NCI-H2227 (cell line): Measurements from ENCODE around the gene SLC38A3.
"Not testable (repeated sequence)": the region's sequence is repeated elsewhere in the genome, so short reads cannot be mapped to it uniquely, and the experiment has no call there.

ENCODE experiments used
- DNase-seq: peaks from one replicate; lab custom pipeline; 2025; ENCODE audit not compliant: unreplicated experiment; lab: John Stamatoyannopoulos, UW

The SLC38A3 gene

DNA sequence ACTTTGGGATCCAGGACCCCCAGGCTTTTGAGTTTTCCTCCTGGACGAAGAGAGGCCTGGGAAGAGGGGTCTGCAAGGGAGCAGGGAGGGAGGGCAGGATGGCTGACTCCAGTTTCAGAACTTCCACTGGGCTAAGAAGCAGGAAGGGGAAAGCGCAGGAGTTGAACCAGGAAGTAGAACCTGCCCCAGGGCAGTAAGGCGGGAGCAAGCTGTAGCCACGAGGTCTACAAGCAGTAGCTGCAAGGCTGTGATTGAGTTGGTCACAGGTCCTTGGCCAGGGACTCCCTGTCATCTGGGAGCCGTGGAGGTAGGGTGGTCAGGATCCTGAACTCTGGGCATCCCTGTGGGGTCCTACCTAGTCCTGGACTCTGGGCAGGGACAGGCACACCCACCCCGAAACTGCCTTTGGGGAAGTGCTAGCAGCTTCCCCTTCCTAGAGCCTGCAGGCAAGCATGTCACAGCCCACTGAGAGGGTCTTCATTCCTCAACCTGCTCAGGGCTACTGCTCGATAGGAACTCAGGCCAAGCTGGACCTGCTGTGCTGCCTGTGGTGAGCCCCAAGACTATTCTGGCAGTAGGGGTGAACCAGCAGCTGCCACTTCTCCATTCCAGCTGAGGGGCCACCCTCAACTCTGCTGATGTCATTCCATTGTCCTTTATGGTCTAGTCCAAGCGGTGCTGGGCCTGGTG lies 25.2 kb downstream of the SLC38A3 start:
- DNase-seq: no peak

DNA sequence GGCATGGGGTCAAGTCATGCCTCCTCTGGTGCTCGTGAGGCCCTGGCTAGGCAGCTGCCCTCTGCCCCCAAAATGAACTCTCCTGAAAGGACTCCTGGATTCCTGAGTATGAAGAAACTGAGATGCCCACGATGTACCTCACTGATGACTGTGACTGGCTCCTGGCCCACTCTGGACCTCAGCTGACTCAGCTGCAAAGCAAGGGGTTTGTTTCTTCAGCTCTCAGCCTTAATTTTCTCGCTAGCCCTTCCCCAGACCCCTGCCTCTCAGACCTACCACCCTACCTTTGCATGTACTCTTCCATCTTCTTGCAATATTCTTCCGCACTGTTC lies 25.7 kb downstream of the SLC38A3 start:
- DNase-seq: no peak

DNA sequence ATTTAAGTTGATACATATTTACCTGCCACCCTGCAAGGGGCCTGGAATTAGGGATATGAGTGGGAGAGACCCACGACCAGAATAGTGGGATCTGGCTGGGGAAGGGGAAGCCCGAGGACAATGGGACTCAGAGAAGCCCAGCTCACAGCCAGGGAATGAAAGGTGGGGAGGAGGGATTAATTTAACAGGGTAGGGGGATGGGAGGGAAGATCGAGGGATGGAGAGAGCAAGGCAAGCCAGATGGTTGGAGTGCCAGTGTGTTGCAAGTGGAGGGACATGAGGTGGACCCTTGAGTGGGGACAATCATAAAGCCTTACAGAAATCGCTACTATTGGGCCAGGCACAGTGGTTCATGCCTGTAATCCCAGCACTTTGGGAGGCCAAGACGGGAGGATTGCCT lies 26.5 kb downstream of the SLC38A3 start:
- no peak for DNase-seq

DNA sequence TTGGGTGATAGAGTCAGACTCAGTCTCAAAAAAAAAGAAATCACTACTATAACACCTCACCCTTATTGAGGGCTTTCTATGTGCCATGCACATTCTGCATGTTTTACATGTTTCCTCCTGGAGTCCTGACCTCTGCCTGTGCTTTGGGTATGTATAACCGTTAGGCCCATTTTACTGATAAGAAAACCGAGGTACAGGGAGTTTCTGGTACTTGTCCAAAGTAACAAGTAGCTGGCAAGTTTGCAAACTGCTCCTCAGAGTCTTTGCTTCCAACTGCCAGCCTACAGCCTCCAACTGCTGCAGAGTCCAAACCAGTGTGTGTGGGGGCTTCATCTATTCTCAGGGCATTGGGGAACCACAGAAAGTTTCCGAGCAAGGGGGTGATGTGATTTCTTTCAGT lies 27.2 kb downstream of the SLC38A3 start:
- no peak for DNase-seq

DNA sequence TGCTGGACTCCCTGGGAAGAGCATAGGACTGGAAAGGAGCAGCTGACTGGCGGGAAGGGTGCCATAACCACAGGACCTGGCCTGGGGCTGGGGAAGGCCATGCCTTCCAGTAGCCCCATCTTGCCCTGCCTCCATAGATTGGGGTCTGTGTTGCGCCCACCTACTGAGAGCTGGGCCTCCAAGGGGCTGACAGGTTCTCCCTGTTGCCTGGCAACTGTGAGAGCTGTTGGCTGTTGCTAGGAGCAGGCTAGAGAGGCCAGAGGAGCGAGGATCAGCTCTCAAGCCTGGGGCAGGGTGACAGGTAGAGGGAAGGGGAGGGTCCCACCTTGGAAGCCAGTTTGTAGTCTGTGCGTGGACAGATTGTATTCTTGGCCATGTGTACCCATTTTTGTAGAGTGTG lies 28.1 kb downstream of the SLC38A3 start:
- DNase-seq: peak; percentile 46

DNA sequence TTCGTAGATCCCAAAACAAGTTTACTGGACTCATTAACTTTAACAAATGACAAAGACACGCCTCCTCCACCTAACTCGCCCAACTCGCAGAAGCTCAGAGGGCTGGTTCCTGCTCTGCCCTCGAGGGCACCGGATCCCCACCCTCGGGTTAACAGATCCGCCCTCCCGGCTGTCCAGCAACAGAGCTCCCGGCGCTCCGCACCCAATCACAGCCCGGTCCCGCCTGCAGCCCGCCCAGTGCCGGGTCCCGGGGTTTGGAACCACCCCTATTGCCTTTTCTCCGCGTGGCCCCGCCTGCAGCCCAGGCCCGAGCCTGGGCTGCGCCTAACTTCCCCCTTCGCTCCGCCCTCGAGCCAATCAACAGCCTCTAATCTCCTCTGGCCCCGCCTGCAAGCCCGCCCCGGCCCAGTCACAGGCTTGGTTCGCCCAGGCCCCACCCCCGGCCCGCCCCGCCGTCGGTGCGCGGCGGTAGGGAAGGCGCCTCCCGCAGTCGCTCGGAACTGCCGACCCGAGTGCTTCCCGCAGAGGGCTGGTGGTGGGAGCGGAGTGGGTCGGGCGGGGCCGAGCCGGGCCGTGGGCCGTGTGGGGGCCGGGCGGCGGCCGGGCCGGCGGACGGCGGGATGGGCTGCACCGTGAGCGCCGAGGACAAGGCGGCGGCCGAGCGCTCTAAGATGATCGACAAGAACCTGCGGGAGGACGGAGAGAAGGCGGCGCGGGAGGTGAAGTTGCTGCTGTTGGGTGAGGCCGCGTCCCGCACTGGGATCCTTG lies 30.8 kb downstream of the SLC38A3 start, which contains the start of gene GNAI2:
TSS of gene GNAI2 (plus strand) at position 489 of the 768 bp plus-strand sequence. CDS start at position 621, 132 bp downstream.
- DNase-seq: peak; percentile 96

DNA sequence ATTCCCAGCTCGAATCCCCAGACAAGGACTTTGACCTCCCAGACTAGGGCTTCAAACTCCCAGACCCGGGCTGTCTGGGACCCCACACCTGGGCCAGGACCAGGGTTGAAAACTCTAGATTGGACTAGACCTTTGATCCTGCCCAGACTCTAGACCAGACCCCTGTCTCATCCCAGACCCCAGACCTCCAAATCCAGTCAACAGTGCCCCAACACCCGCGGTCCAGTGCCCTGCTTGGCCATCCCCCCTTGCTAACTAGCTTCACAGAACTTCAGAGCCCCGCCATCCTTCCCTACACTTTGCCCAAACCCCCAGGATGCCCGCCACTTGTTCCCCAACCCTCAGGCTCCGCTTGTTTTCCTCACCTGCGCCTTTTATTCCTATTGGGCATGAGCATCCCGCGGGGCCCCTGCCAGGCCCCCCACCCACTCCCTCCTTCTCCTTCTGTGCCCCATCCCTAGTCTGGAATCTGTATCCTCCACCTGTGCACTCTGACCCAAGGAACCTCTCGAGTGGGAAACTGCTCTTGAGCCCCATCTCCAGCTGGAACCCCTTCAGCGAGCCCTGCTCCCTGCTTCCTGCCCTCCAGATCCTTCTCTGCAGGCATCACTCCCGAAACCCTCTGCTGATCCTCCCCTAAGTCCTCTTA lies 31.5 kb downstream of the SLC38A3 start:
- no peak for DNase-seq

DNA sequence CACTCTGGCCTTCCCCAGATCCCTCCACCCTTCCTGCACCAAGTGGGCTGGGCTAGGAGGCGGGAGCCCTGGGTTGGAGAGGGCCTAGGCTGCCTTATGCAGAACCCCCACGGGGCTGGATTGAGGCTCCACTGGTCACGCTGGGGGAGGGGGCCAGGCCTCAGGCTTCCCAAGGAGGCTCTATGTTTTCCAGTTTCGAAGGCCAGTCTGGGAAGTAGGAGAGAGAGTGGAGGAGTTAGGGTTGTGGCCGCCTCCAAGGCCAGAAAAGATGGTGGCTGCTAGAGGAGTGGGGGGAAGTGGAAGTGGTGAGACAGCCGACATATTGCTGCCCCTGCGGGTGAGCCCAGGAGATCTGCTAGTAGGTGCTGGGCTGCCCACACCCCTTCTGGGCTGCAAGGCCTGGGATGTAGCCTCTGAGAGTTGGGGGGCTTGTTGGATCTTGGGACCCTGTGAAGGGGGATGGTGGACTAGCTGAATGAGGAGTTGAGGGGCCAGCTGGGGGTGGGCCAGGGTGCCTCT lies 32.1 kb downstream of the SLC38A3 start:
- DNase-seq: peak; percentile 26

DNA sequence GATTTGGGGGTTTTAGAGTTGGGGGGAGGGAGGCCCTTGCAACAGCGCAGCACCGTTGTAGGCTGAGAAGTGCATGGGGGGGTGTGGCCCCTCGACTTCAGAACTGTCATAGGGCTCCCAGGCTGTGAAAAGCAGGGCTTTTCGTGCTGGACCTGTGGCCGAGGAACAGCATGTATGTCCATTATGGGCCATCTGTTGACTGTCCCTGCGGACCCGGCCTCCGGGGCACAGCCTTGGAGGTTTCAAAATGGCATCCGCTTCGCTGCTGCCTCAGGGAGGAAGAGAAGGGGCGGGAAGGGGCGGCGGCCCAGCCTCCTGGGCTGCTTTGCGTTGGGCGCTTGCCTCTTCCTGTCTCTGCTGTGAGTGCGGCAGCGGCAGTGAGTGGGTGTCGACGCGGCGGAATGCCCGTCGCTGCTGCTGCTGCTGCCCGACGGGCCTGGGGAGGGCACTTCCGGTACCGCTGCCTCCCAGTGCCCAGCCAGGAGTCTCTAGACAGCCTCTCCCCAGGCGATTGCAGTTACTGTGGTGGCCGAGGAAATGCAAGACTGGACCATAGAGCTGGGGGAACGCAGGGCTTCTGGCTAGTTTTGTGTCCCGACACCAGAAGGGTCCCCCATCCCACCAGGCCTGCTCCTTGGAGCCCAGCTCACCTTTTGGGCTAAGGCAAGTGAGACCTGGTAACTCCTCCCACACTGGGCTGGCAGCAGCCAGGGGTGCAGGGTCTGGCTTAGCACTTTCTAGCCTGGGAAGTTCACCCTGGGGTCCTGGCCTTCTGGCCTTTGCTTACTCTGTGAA lies 32.9 kb downstream of the SLC38A3 start:
- peak; percentile 73 for DNase-seq

DNA sequence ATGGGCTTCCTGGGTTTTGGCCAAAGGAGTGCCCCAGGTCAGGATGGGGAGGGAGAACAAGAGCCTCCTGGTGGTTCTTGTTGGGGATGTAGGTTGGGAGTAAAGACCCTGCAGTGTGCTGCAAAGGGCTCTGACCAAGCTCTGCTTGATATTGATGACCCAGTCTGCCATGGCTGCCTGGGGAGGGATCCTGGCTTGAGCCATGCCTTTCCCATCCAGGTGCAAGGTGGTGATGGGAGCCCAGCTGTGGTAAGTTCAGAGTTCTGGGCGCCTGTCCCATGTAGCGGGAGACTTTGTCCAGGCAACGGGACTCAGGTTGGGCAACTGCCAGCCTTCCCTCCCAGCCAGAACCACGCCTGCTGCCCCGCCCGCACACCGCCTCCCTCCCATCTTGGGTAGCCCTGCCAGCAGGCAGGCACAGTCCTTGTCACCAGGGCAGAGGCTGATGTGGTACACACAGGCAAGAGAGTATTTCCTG lies 33.5 kb downstream of the SLC38A3 start:
- no peak for DNase-seq

DNA sequence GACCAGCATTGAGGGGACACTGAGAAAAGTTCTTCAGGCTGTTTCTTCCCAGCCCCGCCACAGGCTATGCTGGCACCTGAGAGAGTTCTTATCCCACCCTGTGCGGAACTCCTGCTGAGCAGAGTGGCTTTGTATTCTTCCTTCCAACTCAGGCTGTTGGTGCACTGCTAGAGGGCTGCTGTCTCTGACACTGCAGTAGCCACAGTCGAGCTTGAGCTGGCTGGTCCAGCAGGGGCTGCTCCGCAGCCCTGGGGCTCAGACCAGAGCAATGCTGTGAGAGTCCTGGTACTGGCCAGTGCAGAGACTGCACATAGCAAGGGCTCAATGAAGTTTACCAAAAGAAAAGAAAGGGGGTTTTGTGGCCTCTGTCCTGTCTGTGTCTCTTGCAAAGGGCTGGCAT lies 34.6 kb downstream of the SLC38A3 start:
- DNase-seq: no peak

DNA sequence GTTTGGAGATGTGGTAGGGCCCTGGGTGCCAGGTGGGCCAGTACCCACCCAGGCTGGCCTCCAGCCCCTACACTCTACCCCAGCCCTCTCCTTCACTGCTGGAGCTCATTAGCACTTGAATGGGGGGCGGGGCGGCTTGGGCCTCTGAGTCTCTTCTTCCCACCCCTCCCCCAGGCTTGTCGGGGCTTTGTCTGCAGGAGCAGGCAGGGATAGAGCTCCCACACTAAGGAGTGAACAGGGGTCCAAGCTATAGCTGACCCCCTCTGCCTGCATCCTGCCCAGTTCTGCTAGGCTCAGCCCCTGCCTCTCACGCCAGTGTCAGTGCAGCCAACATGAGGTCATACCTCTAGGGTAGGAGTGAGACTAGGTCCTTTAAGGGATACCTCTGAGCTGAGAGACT lies 36.1 kb downstream of the SLC38A3 start:
- DNase-seq: peak; percentile 77

DNA sequence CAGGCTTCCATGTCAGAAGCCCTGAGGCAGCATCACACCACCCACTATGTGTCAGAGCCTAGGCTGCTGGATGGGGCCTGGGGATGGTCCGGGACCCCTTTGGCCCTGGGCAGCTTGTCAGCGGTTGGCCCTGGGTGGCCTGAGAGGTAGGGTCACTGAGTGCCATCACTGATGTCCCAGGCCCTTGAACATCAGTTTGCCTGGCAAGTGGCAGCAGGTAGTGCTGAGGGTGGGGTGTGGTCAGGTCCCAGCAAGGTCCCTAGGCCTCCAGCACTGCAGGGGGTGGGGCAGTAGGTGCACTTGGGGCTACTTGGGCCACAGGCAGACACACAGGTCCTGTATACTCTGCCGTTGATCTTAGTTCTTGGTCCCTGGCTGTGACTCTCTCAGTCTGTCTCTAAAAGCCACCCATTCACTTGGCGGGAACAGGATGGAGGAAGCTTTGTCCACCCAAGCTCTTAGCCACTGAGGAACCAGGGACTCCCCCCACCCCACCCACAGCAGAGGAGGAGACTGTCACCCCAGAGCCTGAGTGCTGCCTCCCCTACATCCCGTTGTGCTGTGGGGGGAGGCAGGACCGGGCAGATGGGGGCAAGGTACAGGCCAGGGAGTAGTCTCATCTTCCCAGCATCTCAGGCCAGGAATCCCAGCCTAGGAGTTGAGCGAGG lies 36.8 kb downstream of the SLC38A3 start:
- DNase-seq: no peak

DNA sequence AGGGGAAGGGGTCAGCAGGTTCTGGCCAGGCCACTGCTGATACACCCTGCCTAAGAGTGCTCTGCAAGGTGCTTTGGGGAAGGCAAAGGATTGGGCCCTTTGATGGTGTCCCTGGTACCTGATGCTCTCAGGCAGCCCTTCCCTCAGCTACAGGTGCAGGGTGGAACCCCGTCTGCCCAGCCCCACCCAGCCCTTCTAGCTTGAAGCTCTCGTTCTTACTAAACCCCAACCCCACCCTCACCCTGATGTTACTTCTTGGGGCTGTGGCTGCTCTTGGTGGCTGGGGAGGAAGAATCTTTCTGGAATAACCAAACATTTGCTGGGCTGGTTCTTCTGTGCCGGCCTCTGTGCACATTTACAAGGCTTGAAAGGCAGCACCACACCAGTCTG lies 37.3 kb downstream of the SLC38A3 start:
- no peak for DNase-seq

DNA sequence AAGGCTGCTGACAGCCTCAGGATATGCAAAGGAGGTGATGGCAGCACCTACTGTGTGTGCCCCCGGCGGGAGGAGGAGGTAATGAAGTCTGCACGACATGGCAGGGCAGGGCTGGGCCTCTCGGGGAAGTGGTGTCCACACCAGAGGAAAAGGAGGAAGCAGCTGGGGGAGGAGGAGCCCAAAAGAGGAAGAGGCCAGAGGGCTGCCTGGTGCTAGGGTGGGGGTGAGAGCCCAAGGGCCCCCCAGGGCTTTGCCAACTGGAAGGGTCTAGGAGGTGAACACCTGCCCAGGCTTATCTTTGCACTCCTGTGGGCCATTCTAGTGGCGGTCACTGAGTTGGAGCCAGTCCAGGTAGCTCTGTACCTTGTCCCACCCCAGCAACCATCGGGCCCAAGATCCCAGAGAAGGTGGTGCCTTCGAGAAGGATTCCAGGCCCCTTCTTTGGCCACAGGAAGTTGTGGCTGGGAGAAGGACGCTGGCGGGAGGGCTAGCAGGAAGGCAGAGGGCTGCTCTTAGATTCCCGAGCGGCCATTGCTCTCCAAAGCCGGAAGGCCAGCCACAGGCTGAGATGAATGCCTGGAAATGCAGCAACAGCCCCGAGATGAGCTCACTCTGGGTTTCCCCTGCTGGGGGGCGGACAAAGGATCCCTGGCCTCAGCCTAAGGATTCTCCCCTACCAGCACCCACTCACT lies 37.9 kb downstream of the SLC38A3 start:
- DNase-seq: no peak

DNA sequence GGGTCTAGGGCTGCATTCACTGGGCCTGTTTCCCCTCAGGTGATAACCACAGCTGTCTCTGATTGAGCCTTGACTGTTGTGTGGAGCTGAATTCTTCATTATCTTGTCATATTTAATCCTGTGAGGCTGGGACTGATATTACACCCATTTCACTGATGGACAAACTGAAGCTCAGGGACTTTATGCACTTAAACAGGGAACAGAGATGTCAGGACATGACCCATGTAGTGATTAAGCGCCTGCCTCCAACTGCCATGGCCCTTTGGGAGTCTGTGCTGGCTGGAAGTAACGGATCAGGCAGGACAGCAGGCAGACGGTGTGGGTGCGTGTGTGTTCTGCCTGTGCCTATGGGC lies 38.4 kb downstream of the SLC38A3 start:
- no peak for DNase-seq

DNA sequence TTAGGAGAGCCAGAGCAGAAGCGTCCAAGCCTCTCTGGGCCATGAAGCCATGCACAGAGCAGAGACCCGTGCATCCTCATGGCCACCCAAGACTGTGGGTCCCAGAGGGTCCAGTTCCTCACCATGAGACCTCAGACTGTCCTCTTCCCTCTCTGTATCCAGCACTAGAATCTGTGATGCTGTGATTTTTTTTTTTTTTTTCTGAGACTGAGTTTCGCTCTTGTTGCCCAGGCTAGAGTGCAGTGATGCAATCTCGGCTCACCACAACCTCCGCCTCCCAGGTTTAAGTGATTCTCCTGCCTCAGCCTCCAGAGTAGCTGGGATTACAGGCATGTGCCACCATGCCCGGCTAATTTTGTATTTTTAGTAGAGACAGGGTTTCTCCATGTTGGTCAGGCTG lies 39.7 kb downstream of the SLC38A3 start:
- not testable (repeated sequence) for DNase-seq

DNA sequence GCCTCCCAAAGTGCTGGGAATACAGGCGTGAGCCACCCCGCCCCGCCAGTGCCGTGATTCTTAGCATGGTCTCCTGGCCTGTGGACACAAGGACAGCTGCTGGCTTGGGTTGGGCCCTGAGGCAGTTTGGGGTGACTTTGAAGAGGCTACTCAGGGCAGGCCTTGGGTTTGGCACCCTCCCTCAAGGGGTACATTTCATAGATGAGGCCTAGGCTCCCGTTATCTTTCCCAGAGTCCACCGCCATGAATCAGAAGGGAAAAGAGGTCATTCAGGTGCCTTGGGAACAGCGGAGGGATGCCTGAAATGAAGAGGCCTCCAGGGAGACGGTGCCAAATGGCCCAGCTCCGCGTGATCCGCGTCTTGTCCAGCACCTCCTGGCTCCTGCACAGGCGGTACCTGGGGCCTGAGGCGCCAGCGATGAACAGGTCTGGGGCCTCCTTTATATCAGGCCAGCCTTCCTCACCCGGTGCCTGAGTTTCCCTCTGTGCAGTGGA lies 40.2 kb downstream of the SLC38A3 start:
- no peak for DNase-seq

DNA sequence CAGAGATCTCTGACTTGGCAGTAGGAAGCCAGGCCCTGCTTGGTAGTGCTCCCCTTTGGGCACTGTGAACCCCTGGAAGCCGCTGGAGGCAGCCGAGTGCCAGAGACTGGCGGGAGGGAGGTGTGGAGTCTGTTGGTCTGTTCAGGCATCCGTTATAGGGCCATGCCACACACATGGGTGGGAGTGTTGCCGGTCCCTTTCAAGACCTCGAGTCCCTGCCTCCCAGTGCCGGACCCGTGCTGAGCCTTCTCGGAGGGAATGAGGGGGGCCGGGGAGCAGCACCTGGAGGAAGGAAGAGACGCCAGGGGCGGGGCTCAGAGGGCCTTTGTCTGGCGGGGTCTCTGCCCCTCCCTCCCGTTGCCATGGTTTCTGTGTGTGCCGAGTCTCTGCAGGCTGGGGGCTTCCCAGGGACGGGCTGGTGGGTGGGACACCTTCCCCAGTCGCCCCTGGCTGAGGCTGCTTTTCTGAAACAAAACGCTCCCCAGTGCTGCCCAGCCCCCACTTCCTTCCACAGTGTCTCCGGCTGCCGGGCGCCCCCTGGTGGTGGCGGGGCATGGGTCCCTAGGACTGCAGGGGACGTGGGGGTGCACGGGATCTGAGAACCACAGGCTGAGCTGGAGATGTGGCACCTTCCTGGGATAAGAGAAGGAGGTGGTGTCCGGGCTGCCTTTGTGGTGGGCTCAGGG lies 40.9 kb downstream of the SLC38A3 start:
- DNase-seq: peak; percentile 90
